Testis (tissue), 2 donors: Measurements from ENCODE around the gene FCRL2.

Experiments used
- CTCF ChIP-seq, 3 experiments: fragments of 450-650 bp in 2 of 3; fragments of 200-600 bp in 1 of 3; sonication (generic) in 1 of 3; IDR thresholded peaks; one replicate each; pipeline ENCODE4 v1.5.1; 2016 to 2019; ENCODE audit warnings: antibody characterized with exemption in 3 of 3, mild to moderate bottlenecking in 2 of 3, moderate library complexity in 1 of 3
- POLR2A ChIP-seq: fragments of 450-650 bp; IDR thresholded peaks from one replicate; pipeline ENCODE4 v1.6.1; 2017; ENCODE audit warnings: antibody characterized with exemption, mild to moderate bottlenecking, moderate library complexity

GRCh38 chr1:157770442-157771043, 6.4 kb downstream of the FCRL2 start:
- TF ChIP-seq CTCF (IDR thresholded peaks at IDR 0.05) (peak in 1 of 3 experiments; percentile 35), POLR2A (no peak)
